GM21390 (cell line): ENCODE results near the gene XPR1.

Source experiments
- ATAC-seq: cut with Tn5 transposase; IDR thresholded peaks from one replicate; pipeline ENCODE4 v1.9.1; 2021; ENCODE audit not compliant: unreplicated experiment

XPR1 gene

GRCh38 chr1:180631766-180632325 is at the start of gene XPR1:
TSS of gene XPR1 (plus strand) at chr1:180632022. CDS start at chr1:180632202, 180 bp downstream.
- peak; percentile 96 for ATAC-seq

DNA sequence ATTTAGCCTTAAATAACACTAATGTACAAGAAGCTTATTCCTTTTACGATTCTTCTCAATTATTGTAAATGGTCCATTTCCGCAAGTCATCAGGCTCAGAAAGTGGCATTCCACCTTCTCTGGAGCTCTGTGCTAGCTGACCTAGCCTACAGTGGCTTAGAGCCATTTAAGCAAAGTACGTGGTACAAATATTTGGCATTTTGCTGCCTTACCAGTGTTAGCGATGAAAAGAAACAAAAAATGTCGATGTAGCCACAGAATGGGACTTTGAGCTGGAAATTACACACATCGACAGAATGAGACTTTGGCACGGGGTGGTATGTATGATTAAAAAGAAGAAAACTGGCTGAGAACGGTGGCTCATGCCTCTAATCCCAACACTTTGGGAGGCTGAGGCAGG is 47.0 kb upstream of the XPR1 start:
- no peak for ATAC-seq

DNA sequence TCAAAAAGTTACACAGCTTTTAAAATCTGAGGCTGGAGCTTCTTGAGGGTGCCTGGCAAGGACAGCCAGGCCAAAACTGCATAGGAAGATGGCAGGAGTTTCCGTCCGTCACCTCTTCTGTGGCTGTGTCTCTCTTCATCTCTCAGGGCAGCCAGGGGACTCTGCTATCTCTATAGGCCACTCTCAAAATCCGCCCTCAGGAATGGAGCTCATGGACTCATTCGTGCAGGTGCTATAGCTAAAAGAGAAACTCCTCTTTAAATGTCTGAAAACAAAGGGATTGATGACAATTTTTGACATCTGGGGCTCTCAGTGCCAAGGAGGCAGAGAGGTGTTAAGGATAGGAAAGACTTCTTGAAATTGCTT is 45.8 kb upstream of the XPR1 start:
- no peak for ATAC-seq

GRCh38 chr1:180586671-180587155 is 45.1 kb upstream of the XPR1 start:
- no peak for ATAC-seq

DNA sequence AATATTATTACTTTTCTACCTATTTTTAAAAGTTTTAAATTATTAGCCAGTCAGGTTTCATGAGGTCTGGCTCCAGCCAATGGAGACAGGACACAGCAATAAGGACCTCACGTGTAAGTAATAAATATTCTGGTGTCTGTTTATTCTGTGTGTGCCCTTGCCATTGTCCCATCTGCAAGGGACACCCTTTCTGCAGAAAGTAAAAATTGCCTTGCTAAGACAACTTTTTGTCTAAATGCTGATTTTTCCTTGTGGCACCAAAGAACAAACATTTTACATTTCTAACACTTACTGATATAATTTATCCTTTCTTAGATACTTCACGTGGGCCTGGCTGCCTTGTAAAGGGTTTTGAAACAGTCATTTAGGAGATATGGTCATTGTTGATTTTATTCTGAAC is 43.7 kb upstream of the XPR1 start:
- ATAC-seq: no peak

DNA sequence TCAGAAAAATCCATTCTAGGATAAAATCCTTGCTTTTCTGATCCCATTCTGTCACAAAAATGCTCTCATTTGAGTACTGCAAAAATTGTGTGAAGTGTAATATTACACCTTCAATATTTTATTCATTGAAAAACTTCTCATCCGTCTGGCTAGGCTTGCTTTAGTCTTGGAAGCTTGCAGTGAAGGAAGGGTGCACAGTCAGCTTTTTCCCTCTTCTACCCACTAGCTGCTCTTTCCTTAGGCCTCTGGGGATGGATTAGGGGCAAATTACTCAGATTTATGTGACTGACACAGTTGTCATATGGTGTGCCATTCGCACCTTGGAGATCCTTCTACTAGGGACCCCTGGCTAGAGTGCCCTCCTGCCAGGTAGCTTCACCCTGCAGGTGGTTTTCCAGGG is 40.9 kb upstream of the XPR1 start:
- ATAC-seq: no peak

GRCh38 chr1:180593382-180593781 is 38.4 kb upstream of the XPR1 start:
- no peak for ATAC-seq

DNA sequence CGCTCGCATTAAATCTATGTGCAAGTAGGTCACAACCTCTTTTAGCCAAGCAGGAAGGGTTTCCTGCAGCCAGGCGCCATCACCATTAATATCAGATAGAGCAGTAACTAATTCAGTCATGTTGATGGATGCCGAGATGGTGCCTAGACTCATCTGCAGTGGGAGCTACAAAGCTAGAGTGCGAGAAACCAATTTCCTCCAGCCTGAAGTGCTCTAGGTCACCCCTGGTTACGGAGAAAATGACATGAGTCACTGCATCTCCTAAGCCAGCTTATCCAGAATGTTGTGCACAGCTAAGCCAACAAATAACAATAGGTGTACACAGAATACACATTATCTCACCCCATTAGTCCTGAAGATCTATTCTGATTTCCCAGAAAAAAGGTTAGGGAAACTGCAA is 37.1 kb upstream of the XPR1 start:
- ATAC-seq: no peak

DNA sequence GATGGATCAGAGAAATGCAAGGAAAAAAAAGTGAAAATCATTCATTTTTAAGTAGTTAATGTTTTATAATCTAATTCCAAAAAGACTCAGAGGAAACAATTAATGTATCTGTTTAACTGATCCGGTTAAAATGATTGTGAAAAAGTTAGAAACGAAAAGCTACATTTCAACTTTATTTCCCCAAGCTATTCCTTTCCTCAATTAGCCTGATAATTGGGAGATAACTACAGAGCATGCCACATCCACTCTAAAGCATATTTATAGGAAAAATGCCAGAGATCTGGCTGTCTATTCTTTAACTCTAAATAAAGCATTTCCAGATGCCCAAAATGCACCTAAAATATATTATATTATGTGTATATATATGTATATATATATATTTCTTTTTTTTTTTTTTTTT is 35.9 kb upstream of the XPR1 start:
- ATAC-seq: no peak

GRCh38 chr1:180597520-180597919 is 34.3 kb upstream of the XPR1 start:
- ATAC-seq: no peak

DNA sequence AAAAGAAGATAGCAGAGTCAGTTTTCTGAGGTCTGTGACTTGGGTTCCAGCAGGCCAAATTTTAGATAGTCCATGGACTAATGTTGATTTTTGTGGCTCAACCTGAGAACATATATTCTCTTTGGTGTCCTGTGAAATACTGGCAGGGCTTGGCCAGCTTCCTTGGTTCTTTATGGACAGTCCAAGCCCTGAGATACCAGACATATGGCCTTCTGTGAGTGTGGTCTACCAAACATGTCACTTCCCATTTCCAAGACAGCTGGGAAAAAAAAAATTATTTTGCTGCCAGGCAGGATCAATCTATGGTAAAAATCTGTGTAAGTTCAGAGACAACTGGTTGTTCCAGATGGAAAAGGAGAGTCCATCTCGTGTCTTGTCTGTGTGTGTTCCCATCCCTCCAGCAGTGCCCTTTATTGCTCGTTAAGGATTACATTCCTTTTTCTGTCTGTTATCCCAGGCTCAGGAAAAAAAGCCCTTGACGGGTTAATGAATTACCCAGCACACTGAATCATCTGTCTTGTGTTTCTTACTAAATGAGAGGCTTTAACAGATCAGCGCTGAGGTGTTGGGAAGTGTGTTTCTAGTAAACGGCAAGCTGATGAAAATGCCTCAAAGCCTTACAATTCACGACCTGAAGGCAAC is 33.4 kb upstream of the XPR1 start:
- no peak for ATAC-seq

DNA sequence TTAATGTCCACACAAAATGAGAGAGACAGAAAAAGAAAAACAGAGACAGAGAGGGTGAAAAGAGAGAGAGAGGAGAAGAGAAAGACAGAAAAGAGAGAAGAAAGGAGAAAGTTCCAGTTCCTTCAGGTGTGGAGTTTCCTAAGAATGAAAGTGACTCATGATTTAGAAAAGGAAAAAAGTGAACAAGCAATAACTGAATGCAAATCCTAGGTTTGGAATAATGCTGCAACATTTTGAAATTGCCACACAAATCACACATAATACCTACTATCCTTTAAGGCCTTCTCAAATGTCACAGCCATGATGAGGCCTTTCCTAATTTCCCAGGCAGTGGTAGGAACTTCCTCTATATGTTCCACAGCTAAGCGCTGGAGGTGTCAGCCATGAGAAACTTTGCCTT is 31.5 kb upstream of the XPR1 start:
- ATAC-seq: no peak

- ATAC-seq: no peak
Observed at GRCh38 chr1:180601512-180601911, 30.3 kb upstream of the XPR1 start.

DNA sequence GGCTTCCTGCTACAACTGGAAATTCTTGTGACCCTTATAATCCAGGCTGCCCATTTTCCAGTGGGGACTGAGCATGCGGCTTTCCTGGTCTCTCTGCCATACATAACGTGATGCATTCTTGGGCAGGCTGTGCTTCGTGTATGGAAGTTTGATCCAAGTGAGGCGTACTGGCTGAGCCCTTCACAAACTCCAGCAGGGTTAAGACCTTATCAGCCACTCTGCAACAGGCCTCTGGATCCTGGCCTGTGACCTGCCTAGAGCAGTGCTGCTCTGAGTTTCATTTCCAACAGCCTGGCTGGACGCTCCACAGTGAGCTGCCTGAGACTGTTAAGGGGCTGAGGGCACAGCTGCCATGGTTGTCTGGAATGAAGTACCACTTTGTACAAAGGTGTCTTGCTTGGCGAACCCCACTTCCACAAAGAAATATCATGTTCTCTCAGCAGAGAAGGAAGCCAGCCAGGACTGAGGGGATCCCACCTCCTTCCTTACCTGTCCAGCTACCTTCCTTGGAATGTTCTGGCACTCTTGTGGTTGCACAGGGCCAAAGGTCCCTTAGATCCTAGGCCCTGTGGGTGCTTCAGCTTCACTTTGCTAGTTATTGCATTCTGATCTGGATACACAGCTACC is 28.5 kb upstream of the XPR1 start:
- no peak for ATAC-seq

DNA sequence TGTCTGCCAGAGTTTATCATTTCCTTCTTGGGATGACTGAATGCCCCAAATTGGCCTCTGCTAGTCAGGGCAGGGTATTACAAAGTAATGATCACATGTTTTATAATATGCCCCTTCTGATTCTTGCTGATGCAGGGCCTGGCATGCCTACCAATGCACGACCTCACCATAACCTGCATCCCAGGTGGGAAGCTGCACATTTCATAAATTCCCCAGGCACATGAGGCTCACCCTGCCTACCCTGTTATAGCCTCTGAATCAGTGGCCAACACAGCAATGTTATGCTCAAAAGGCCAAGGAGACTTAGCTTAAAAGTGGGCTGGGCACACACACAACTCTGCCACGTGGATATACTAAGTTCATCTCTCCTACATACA is 28.0 kb upstream of the XPR1 start:
- ATAC-seq: no peak

- ATAC-seq: no peak
Observed at GRCh38 chr1:180606155-180606554, 25.7 kb upstream of the XPR1 start.

DNA sequence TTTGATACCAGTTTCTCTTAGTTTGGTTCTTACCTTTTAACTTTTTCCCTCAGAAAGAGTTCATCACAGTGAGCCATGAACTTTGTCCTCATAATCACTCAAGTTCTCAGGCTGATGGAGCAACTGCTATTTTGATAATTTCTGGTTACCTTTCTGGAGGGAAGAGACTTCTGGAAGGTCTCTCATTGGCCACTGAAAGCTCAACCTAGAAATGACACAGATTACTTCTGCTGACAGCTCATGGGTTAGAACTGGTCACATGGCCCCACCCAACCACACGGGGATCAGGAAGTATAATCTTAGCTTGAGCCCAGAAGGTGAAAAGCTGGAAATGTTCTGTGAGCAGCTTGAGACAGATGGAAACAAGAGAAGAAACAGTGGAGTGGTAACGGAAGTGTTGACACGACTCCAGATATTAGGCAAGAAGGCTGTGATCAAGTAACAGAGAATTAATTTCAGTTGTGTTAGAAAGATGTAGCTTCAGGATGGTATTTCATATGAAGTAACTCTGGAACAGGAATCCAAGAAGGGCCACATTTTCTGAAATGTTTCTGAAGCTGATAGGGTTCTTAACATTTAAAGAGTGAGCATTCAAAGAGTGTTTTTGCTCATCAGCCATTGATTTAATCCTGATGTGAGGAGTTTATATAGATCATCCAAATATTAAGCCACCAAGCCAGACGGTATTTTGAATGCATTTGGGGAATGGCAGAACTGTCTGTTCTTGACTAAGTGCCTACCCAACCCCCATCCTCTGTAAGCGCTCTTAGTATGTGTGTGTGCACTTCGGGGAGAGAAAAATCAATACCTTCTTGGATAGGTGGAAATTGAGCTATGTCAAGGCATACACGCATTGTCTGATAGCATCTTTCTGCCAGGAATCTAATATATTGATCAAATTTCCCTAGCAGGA is 21.9 kb upstream of the XPR1 start:
- no peak for ATAC-seq

DNA sequence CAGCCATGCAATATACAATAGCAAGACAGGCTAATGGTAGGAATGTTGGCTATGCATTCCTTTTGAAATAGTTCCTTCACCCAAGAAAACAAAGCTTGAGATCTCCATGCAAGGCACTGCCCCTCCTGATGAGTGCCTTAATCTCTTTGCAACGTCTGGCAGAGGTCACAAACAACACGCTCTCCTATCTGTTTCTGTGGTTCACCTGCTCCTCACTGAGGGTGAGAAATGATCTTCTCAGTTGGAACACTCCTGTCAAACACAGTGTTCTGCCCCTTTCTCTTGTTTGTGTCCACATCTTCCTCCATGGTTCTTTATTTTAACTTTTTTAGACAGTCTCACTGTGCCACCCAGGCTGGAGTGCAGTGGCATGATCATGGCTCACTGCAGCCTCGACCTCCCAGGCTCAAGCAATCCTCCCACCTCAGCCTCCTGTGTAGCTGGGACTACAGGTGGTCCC is 21.2 kb upstream of the XPR1 start:
- ATAC-seq: no peak

DNA sequence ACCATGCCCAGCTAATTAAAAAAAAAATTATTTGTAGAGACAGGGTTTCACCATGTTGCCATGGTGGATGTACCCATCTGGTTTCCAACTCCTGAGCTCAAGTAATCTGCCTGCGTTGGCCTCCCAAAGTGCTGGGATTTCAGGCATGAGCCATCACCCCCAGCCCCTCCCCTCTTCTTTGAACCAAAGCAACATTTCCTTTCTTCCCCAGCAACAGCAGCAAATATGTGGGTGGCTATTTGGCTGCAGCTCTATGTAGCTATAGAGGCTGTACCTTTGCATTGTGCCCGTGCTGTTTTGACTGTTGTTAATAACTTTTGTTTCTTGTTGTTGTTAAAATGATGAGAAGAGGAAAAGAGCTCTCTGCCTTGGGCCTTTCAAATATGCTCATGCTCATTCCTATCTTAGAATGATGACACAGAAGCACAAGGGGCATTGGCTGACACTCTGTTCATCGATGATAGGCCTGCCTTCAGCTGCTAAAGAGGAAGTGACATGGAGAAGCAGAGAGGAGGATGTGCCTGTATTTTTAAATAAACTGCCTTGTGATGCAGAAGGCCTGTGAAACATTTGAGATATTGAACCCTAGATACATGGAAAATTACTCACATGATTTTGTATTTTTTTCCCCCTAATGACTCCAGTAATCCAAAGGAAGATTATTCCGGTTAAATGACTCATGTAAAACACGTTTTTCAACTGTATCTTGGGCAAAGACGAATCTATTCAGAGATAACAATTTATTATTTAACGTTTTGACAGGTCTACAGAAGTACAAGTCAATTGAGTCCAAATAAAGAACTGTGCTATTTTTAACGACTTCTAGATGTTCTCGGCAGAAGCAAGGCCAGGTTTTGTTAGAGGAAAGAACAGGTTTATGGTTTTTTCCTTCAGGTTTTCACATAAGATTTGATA is 20.5 kb upstream of the XPR1 start:
- ATAC-seq: no peak

GRCh38 chr1:180612632-180613031 is 19.2 kb upstream of the XPR1 start:
- ATAC-seq: no peak

DNA sequence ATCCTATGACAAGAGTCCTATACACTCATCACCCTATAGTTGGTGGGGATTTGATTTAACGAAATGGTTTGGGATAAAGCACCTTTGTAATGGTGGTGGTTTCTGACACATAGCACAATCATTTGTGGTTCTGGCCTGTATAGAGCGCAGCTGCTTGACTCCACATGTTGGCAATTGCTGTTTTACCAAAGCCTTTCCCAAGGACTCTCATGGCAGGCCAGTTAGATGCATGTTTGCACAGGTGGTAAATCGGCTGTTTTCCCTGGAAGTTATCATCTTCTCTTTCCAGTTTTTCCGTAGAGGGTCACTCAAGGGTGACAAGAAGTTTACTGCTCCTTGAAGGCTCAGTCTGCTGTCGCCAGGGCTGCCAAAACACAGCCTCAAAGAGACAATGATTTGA is 17.1 kb upstream of the XPR1 start:
- no peak for ATAC-seq
